Measurements from ENCODE around the gene ROCK1.

The ROCK1 gene

GRCh38 chr18:21012308-21012707 is 99.3 kb downstream of the ROCK1 start:
- 0 out of 2 replicates have a peak, but pooled peaks cover 3% of the 10 kb centered on the region for H3K9me3 ChIP-seq (ENCODE audit: insufficient read depth, low read depth, low read length)
- H3K4me1 ChIP-seq (ENCODE audit: insufficient read depth, low read length, poor library complexity, severe bottlenecking) = no peaks in the 10 kb centered on the region
- no peak overlapping the region for H3K4me3 ChIP-seq (ENCODE audit: low read length, poor library complexity, severe bottlenecking)
- no peaks in the 10 kb centered on the region for H3K79me2 ChIP-seq (ENCODE audit: insufficient read depth, low read length)
- H3K4me2 ChIP-seq (ENCODE audit: low read depth, low read length, poor library complexity, severe bottlenecking) = no peak overlapping the region
- no peaks in the 10 kb centered on the region for H3K9me2 ChIP-seq (replicated peaks; ENCODE audit: low read depth, low read length)
- H3K27me3 ChIP-seq (ENCODE audit: insufficient read depth, low read length, poor library complexity, severe bottlenecking) = no peaks in the 10 kb centered on the region
- TF ChIP-seq EZH2phosphoT487 (IDR thresholded peaks at IDR 0.05; ENCODE audit: borderline replicate concordance) = no peak
- no peak for TF ChIP-seq CTCF (conservative IDR thresholded peaks at IDR 0.05; ENCODE audit: low read length)
- no peak overlapping the region for H2AFZ ChIP-seq (ENCODE audit: low read length)
- H3K36me3 ChIP-seq (ENCODE audit: insufficient read depth, low read length) = peaks cover 74% of the 10 kb centered on the region
- no peak overlapping the region for H3K9ac ChIP-seq (ENCODE audit: low read depth, low read length, poor library complexity, severe bottlenecking)
- no peaks in the 10 kb centered on the region for H3F3A ChIP-seq (ENCODE audit: low read depth)
- H4K20me1 ChIP-seq (ENCODE audit: insufficient read depth, low read length, poor library complexity, severe bottlenecking) = no peaks in the 10 kb centered on the region

GRCh38 chr18:21004726-21005125 is 106.9 kb downstream of the ROCK1 start:
- no peaks in the 10 kb centered on the region for H3K79me2 ChIP-seq (ENCODE audit: insufficient read depth, low read length)
- peaks cover 75% of the 10 kb centered on the region for H3K36me3 ChIP-seq (ENCODE audit: insufficient read depth, low read length)
- H3K9ac ChIP-seq (ENCODE audit: low read depth, low read length, poor library complexity, severe bottlenecking) = no peak overlapping the region
- H3K9me3 ChIP-seq (ENCODE audit: insufficient read depth, low read depth, low read length) = no peaks in the 10 kb centered on the region
- no peak overlapping the region for H3K4me2 ChIP-seq (ENCODE audit: low read depth, low read length, poor library complexity, severe bottlenecking)
- H3F3A ChIP-seq (ENCODE audit: low read depth) = no peaks in the 10 kb centered on the region
- no peak for TF ChIP-seq CTCF (conservative IDR thresholded peaks at IDR 0.05; ENCODE audit: low read length)
- no peak for TF ChIP-seq EZH2phosphoT487 (IDR thresholded peaks at IDR 0.05; ENCODE audit: borderline replicate concordance)
- no peak overlapping the region for H2AFZ ChIP-seq (ENCODE audit: low read length)
- no peaks in the 10 kb centered on the region for H3K9me2 ChIP-seq (replicated peaks; ENCODE audit: low read depth, low read length)
- H3K27me3 ChIP-seq (ENCODE audit: insufficient read depth, low read length, poor library complexity, severe bottlenecking) = no peaks in the 10 kb centered on the region
- H3K4me3 ChIP-seq (ENCODE audit: low read length, poor library complexity, severe bottlenecking) = no peak overlapping the region
- no peaks in the 10 kb centered on the region for H4K20me1 ChIP-seq (ENCODE audit: insufficient read depth, low read length, poor library complexity, severe bottlenecking)
- H3K4me1 ChIP-seq (ENCODE audit: insufficient read depth, low read length, poor library complexity, severe bottlenecking) = no peaks in the 10 kb centered on the region

GRCh38 chr18:21000667-21001066 is 110.9 kb downstream of the ROCK1 start:
- Histone ChIP-seq H3K36me3 (ENCODE audit: insufficient read depth, low read length) (peaks cover 44% of the 10 kb centered on the region), H3K9me3 (ENCODE audit: insufficient read depth, low read depth, low read length) (no peaks in the 10 kb centered on the region), H3K9ac (ENCODE audit: low read depth, low read length, poor library complexity, severe bottlenecking) (no peak overlapping the region), H3K4me2 (ENCODE audit: low read depth, low read length, poor library complexity, severe bottlenecking) (no peak overlapping the region), H3K27me3 (ENCODE audit: insufficient read depth, low read length, poor library complexity, severe bottlenecking) (no peaks in the 10 kb centered on the region), H3K4me3 (ENCODE audit: low read length, poor library complexity, severe bottlenecking) (no peak overlapping the region), H2AFZ (ENCODE audit: low read length) (no peak overlapping the region), H3K79me2 (ENCODE audit: insufficient read depth, low read length) (peaks cover 9% of the 10 kb centered on the region; the same call in 1 of the 2 replicates), H3F3A (ENCODE audit: low read depth) (no peaks in the 10 kb centered on the region), H3K9me2 (replicated peaks; ENCODE audit: low read depth, low read length) (no peaks in the 10 kb centered on the region), H4K20me1 (ENCODE audit: insufficient read depth, low read length, poor library complexity, severe bottlenecking) (peaks cover 19% of the 10 kb centered on the region), H3K4me1 (ENCODE audit: insufficient read depth, low read length, poor library complexity, severe bottlenecking) (no peaks in the 10 kb centered on the region)
- TF ChIP-seq EZH2phosphoT487 (IDR thresholded peaks at IDR 0.05; ENCODE audit: borderline replicate concordance) = no peak
- TF ChIP-seq CTCF (conservative IDR thresholded peaks at IDR 0.05; ENCODE audit: low read length) = no peak

Data from Loucy (cell line).